ENCODE measurements around the gene PDZD2. TPM values are rescaled to one million over a fixed set of nuclear protein-coding genes. Genes with fewer than 3 reads are reported as not detected.

The PDZD2 gene
- total and polyA plus RNA-seq, 2 experiments from 2014 or later = 8.3 to 16.9 TPM

- TF ChIP-seq ZNF462 (CRISPR knock-in tag; IDR thresholded peaks at IDR 0.05) = no peak
- no peak for TF ChIP-seq NANOG (IDR thresholded peaks at IDR 0.05; ENCODE audit: borderline replicate concordance)
- no peak for TF ChIP-seq ZNF331 (CRISPR knock-in tag; IDR thresholded peaks at IDR 0.05; ENCODE audit: low read depth)
- no peak for TF ChIP-seq ZNF114 (CRISPR knock-in tag; IDR thresholded peaks at IDR 0.05)
- no peak for TF ChIP-seq JUNB (IDR thresholded peaks at IDR 0.05; ENCODE audit: unreplicated experiment)
These were observed 358.0 kb downstream of the PDZD2 start (continued) for GRCh38 chr5:31996909-31997308.

GRCh38 chr5:31999470-31999869 lies 360.5 kb downstream of the PDZD2 start:
- DNase-seq (ENCODE audit: low spot score) (no peak), ATAC-seq (no peak)
- Mint-ChIP-seq H3K4me1 (peaks cover 13% of the 10 kb centered on the region), H3K9me3 (no peaks in the 10 kb centered on the region; the same call in 2 of the 3 replicates), H3K27ac (no peak overlapping the region), H3K4me3 (no peak overlapping the region), H3K36me3 (ENCODE audit: low read depth) (peaks cover 5% of the 10 kb centered on the region), H3K27me3 (ENCODE audit: insufficient read depth, low read depth, poor library complexity) (peaks cover 9% of the 10 kb centered on the region)
- Histone ChIP-seq H3K4me3 (no peak overlapping the region), H2AFZ (no peak overlapping the region), H3K9me2 (ENCODE audit: insufficient read depth) (peaks cover 11% of the 10 kb centered on the region; the same call in 1 of the 2 replicates), H3K4me2 (no peak overlapping the region), H3K27ac (ENCODE audit: low read depth) (no peak overlapping the region), H3K4me1 (ENCODE audit: insufficient read depth) (peaks cover 19% of the 10 kb centered on the region), H3F3A (replicated peaks; ENCODE audit: low read depth) (no peaks in the 10 kb centered on the region), H3K79me2 (replicated peaks; ENCODE audit: insufficient read depth) (no peaks in the 10 kb centered on the region), H3K36me3 (ENCODE audit: insufficient read depth) (no peaks in the 10 kb centered on the region; the same call in 1 of the 2 replicates), H4K20me1 (replicated peaks; ENCODE audit: insufficient read depth) (no peaks in the 10 kb centered on the region), H3K27me3 (ENCODE audit: insufficient read depth) (no peaks in the 10 kb centered on the region)
- TF ChIP-seq NANOG (IDR thresholded peaks at IDR 0.05; ENCODE audit: borderline replicate concordance) = no peak
- TF ChIP-seq ETS1 (IDR thresholded peaks at IDR 0.05) = no peak
- no peak for TF ChIP-seq CREB1 (CRISPR knock-in tag; IDR thresholded peaks at IDR 0.05; ENCODE audit: low read depth)
- TF ChIP-seq REST (IDR thresholded peaks at IDR 0.05; ENCODE audit: unreplicated experiment) = no peak

Measured in GM23338 (cell line).